Cardiac fibroblast (primary cell): ENCODE data around the gene HIC1.

ENCODE experiments used
- DNase-seq, 2 donors: peaks; one replicate each; pipeline versions ENCODE4 v3.0.0 to v3.0.0-alpha.2; 2010; ENCODE audit warnings: low read depth in 2 of 2
- H3K4me3 ChIP-seq, 2 donors: replicated peaks in 1 of 2; 1 replicate in 1 of 2; 2 replicates in 1 of 2; pipeline ENCODE4 v1.5.1; 2011; ENCODE audit warnings: low read depth in 2 of 2, low read length in 2 of 2, mild to moderate bottlenecking in 2 of 2, moderate library complexity in 1 of 2
- CTCF ChIP-seq: IDR thresholded peaks from one replicate; pipeline ENCODE4 v1.5.1; 2011; ENCODE audit warnings: low read depth, mild to moderate bottlenecking, low read length, inconsistent platforms

HIC1 gene

GRCh38 chr17:2071024-2071385 is 16.1 kb downstream of the HIC1 start:
- no peak overlapping the region for H3K4me3 ChIP-seq
- DNase-seq: no peak
- no peak for TF ChIP-seq CTCF

- no peak overlapping the region for H3K4me3 ChIP-seq
- peak; percentile 1 for TF ChIP-seq CTCF
- peak; percentile 86 to 87 for DNase-seq
These were observed 16.8 kb downstream of the HIC1 start for GRCh38 chr17:2071455-2072281.

GRCh38 chr17:2074919-2075318 is 20.0 kb downstream of the HIC1 start:
- DNase-seq: no peak
- H3K4me3 ChIP-seq: no peak overlapping the region
- no peak for TF ChIP-seq CTCF

GRCh38 chr17:2075336-2076086 is 20.6 kb downstream of the HIC1 start:
- peak; percentile 6 for TF ChIP-seq CTCF
- H3K4me3 ChIP-seq: no peak overlapping the region
- peak in 1 of 2 donors; percentile 79 for DNase-seq

- H3K4me3 ChIP-seq: no peak overlapping the region
- peak in 1 of 2 donors; percentile 21 for DNase-seq
- TF ChIP-seq CTCF: no peak
These were observed 21.4 kb downstream of the HIC1 start for GRCh38 chr17:2076087-2076984.

- DNase-seq: no peak
- TF ChIP-seq CTCF: no peak
- no peak overlapping the region for H3K4me3 ChIP-seq
These were observed 22.1 kb downstream of the HIC1 start for GRCh38 chr17:2077040-2077439.
